GM19025 (cell line): ENCODE data around the gene BTN3A1.
"Not testable (repeated sequence)": the region's sequence is repeated elsewhere in the genome, so short reads cannot be mapped to it uniquely, and the experiment has no call there.

Source experiments
- ATAC-seq: cut with Tn5 transposase; IDR thresholded peaks from one replicate; pipeline ENCODE4 v1.9.1; 2021; ENCODE audit warnings: mild to moderate bottlenecking, low read depth, moderate library complexity; ENCODE audit not compliant: unreplicated experiment

The BTN3A1 gene

GRCh38 chr6:26437550-26437949, 35.5 kb downstream of the BTN3A1 start:
- ATAC-seq = no peak

- ATAC-seq = no peak
Measured at GRCh38 chr6:26438000-26438399, 35.9 kb downstream of the BTN3A1 start.

- ATAC-seq = no peak
Measured at GRCh38 chr6:26439151-26440125, 37.4 kb downstream of the BTN3A1 start.

DNA sequence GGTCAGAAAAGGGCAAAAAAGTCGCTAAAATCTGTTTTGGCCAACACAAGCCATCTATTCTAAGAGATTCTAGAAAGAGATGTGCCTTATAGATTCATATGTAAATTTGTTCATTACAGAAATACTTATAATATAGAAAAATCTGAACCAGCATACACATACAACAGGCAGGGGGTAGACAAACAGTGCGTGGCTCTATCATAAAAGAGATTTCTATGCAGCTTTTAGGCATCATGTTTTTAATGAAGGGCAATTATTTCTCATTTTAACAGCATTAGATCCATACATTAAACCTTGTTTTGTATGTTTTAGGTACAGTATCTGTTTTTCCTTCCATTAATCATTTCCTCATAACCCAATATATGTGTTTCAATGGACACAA, 38.9 kb downstream of the BTN3A1 start:
- ATAC-seq = no peak

DNA sequence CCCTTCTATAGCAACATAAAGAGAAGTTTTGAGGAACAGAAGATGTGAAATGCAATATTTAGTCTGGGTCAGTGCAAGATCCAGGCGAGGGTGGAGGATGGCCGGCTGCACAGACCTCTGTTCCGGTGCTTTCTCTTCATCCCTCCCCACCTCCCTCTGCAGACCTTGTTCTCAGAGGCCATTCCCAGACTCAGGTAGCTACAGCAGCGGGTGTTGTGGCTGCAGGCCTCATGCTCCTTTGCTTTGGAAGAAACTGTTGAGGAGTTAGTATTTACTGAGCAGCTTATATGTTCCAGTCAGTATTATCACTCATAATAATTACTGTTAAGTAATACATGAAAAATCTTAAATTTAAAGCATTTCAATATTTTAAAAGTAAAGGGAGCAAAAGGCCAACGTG, 39.9 kb downstream of the BTN3A1 start:
- no peak for ATAC-seq

GRCh38 chr6:26445934-26446667, 44.0 kb downstream of the BTN3A1 start:
- peak; percentile 93 for ATAC-seq

GRCh38 chr6:26447257-26447656, 45.2 kb downstream of the BTN3A1 start:
- ATAC-seq = no peak

GRCh38 chr6:26450240-26450639, 48.2 kb downstream of the BTN3A1 start:
- ATAC-seq = no peak

GRCh38 chr6:26452631-26453235, 50.7 kb downstream of the BTN3A1 start:
- ATAC-seq = no peak

DNA sequence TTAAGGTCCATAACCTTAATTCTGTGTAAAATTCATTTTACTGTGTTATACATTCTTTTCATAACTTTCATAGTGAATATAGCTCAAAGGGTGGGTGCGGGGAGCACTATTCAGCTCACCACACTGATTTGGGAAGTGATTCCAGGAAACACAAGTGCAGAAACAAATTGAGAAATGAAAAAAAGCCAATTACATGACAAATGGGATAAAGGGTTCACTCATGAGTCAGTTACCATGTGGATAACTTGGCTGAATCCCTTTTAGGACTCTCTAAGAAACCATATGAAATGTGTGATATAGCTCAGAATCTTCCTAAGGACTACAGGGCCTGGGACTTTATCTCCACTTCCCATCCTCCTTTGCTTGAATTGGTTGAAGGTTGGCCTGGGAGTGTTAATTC, 52.6 kb downstream of the BTN3A1 start:
- ATAC-seq = no peak

- ATAC-seq = no peak
Measured at GRCh38 chr6:26455357-26455970, 53.4 kb downstream of the BTN3A1 start.

DNA sequence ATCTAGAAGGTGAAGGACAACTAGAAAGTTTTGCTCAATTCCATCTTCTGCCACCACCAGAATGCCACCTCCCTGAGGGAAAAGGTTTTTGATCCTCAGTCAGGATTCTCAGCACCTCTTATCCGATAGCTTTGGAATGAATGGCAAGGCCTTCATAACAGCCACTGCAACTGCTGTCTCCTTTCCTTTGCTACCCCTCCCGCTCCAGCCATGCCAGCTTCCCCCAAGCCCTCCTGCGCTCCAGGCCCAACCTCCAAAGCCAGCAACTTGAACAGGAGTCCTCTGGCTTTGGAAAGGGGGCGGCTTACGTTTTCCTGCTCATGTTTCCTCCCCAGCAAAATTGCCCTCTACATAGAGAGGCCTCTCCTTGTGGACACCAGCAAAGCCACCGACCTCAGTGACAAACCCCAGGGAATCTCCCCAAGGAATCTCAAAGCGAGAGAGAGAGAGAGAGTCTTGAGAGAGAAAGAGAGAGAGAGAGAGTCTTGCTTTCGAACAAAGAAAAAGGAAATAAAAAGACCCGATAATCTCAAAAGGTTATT, 55.3 kb downstream of the BTN3A1 start:
- ATAC-seq = peak; percentile 33

DNA sequence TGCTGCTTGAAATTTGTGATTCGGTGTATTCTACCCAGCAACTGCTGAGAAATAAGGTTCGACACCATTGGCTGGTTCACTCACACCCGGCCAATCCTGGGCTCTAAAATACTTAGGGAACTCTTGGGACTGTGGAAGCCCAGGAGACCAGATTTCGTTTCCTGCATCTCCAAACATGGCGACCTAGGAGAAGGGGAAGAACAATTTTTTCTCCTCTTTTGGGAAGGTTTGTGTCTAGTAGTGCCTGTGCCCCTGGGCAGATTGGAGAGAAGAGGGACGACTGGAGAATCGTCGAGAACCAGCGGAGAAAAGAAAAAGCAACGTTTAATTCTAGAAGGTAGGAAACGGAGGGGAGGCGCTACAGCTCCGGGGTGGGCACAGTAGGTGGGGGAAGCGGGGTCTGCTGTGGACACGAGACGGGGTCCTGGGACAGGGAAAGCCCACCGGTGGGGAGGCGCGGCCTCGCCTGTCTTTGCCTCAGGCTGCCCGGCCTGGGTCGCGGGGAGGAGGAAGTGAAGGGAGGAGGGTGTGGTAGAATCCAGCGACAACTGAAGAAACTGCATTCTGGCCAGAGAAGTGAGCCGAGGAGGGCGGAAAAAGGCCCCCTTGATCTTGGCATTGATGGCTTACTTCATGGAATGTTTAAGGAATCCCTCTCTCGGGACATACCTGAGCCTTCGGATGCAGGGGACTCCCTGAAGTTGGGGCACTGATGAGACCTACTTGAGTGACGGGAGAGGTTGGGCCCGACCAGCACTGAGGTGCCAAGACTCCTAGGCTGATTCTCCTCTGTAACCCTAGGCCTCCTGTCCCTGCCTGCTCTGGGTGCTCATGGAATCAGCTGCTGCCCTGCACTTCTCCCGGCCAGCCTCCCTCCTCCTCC, 56.0 kb downstream of the BTN3A1 start, which contains the start of gene BTN2A1:
TSS of gene BTN2A1 (plus strand) at position 150 of the 883 bp plus-strand sequence. CDS start at position 832, 682 bp downstream.
- ATAC-seq = peak; percentile 94

DNA sequence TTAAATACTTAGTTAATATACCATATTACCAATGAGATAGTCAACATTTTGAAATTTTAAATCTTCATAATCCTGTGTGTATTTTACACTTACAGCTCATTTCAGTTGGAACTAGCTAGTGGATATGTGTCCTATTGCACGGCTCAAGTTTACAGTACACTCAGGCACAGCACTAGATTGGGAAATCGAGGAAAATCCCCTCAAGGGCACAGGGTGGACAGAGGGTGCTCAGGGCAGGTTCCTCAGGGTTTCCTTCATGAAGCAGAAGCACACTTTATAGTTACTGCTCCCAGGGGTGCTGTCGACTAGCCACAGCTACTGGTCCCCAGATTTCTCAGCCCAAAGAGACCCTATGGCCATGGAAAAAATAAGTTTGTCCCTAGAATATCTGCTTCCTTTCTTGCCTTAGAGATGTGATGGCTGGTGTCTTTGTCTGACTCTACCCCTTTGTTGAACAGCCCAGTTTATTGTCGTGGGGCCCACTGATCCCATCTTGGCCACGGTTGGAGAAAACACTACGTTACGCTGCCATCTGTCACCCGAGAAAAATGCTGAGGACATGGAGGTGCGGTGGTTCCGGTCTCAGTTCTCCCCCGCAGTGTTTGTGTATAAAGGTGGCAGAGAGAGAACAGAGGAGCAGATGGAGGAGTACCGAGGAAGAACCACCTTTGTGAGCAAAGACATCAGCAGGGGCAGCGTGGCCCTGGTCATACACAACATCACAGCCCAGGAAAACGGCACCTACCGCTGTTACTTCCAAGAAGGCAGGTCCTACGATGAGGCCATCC, 57.1 kb downstream of the BTN3A1 start:
- no peak for ATAC-seq

GRCh38 chr6:26461353-26461752, 59.3 kb downstream of the BTN3A1 start:
- not testable (repeated sequence) for ATAC-seq

- ATAC-seq = no peak
Measured at GRCh38 chr6:26464014-26464413, 61.9 kb downstream of the BTN3A1 start.

- no peak for ATAC-seq
Measured at GRCh38 chr6:26464416-26465131, 62.5 kb downstream of the BTN3A1 start.
